Hepatocyte (in vitro differentiated cells): Measurements from ENCODE around the gene CASP4.

Source experiments
- CTCF ChIP-seq: fragments of 200-600 bp; sonication (generic); IDR thresholded peaks from 2 replicates; pipeline ENCODE4 v1.5.1; 2016; ENCODE audit warnings: antibody characterized with exemption, mild to moderate bottlenecking; ENCODE audit not compliant: poor library complexity
- EZH2 ChIP-seq: fragments of 200-600 bp; sonication (generic); IDR thresholded peaks from 2 replicates; pipeline ENCODE4 v1.6.1; 2016; ENCODE audit warnings: antibody characterized with exemption, mild to moderate bottlenecking, borderline replicate concordance
- EZH2phosphoT487 ChIP-seq: fragments of 200-600 bp; sonication (generic); IDR thresholded peaks from one replicate; pipeline ENCODE4 v1.6.1; 2018; ENCODE audit warnings: antibody characterized with exemption, mild to moderate bottlenecking, low read depth, moderate library complexity; ENCODE audit not compliant: unreplicated experiment, severe bottlenecking

- TF ChIP-seq CTCF: no peak
- TF ChIP-seq EZH2: no peak
- TF ChIP-seq EZH2phosphoT487: no peak
Observed at GRCh38 chr11:105007463-105007862, 39.1 kb upstream of the CASP4 start.
